H9 (cell line): Measurements from ENCODE around the gene FARS2. TPM values are rescaled to one million over a fixed set of nuclear protein-coding genes. Genes with fewer than 3 reads are reported as not detected.
A peak's percentile ranks its signal among the peaks of the same experiment; 100 is the strongest.

ENCODE experiments used
- DNase-seq: peaks from one replicate; pipeline ENCODE4 v3.0.0-alpha.2; 2017
- H2AFZ ChIP-seq: one replicate; pipeline ENCODE4 v1.6.1; 2013; ENCODE audit warnings: mild to moderate bottlenecking, low read length, control low read depth, moderate library complexity
- H2AK5ac ChIP-seq: 2 replicates; pipeline ENCODE4 v1.6.1; 2013; ENCODE audit warnings: low read length, control low read depth, mixed read lengths; ENCODE audit not compliant: insufficient read length
- H2BK120ac ChIP-seq: one replicate; pipeline ENCODE4 v1.6.1; 2013; ENCODE audit warnings: low read depth, mild to moderate bottlenecking, low read length, control low read depth, inconsistent platforms; ENCODE audit not compliant: poor library complexity, severe bottlenecking
- H2BK12ac ChIP-seq: 2 replicates; pipeline ENCODE4 v1.6.1; 2013; ENCODE audit warnings: low read length, control low read depth, mixed read lengths, low read depth; ENCODE audit not compliant: insufficient read length
- H2BK15ac ChIP-seq: 2 replicates; pipeline ENCODE4 v1.6.1; 2013; ENCODE audit warnings: low read depth, low read length, control low read depth
- H2BK20ac ChIP-seq: one replicate; pipeline ENCODE4 v1.6.1; 2013; ENCODE audit warnings: low read depth, mild to moderate bottlenecking, low read length, control low read depth, inconsistent platforms; ENCODE audit not compliant: poor library complexity, severe bottlenecking
- H2BK5ac ChIP-seq: 2 replicates; pipeline ENCODE4 v1.6.1; 2013; ENCODE audit warnings: low read length, control low read depth, mixed read lengths; ENCODE audit not compliant: insufficient read length
- H3K14ac ChIP-seq: 2 replicates; pipeline ENCODE4 v1.6.1; 2013; ENCODE audit warnings: low read length, control low read depth; ENCODE audit not compliant: insufficient read depth
- H3K18ac ChIP-seq: 2 replicates; pipeline ENCODE4 v1.6.1; 2013; ENCODE audit warnings: low read depth, mild to moderate bottlenecking, mixed read lengths, low read length, control low read depth; ENCODE audit not compliant: insufficient read length
- H3K23ac ChIP-seq: 2 replicates; pipeline ENCODE4 v1.6.1; 2013; ENCODE audit warnings: low read length, control low read depth, mixed read lengths, low read depth; ENCODE audit not compliant: insufficient read length
- H3K23me2 ChIP-seq: 2 replicates; pipeline ENCODE4 v1.6.1; 2013; ENCODE audit warnings: low read depth, mild to moderate bottlenecking, mixed read lengths, low read length, control low read depth; ENCODE audit not compliant: insufficient read length, poor library complexity, severe bottlenecking
- H3K27ac ChIP-seq: 2 replicates; pipeline ENCODE4 v1.5.1; 2013; ENCODE audit warnings: low read length, control low read depth, mixed read lengths, low read depth; ENCODE audit not compliant: insufficient read length
- H3K27me3 ChIP-seq: 2 replicates; pipeline ENCODE4 v1.6.1; 2013; ENCODE audit warnings: low read length, control low read depth, inconsistent platforms; ENCODE audit not compliant: insufficient read depth
- H3K4ac ChIP-seq: 2 replicates; pipeline ENCODE4 v1.6.1; 2013; ENCODE audit warnings: low read depth, mild to moderate bottlenecking, control low read depth, inconsistent platforms, low read length, moderate library complexity
- H3K4me1 ChIP-seq: 2 replicates; pipeline ENCODE4 v1.6.1; 2013; ENCODE audit warnings: low read length, control low read depth, inconsistent platforms; ENCODE audit not compliant: insufficient read depth
- H3K4me2 ChIP-seq: 2 replicates; pipeline ENCODE4 v1.6.1; 2013; ENCODE audit warnings: low read length, control low read depth, mixed read lengths; ENCODE audit not compliant: insufficient read length, insufficient read depth
- H3K56ac ChIP-seq: 2 replicates; pipeline ENCODE4 v1.6.1; 2013; ENCODE audit warnings: low read depth, mild to moderate bottlenecking, mixed read lengths, low read length, control low read depth; ENCODE audit not compliant: insufficient read length
- H3K79me1 ChIP-seq: 2 replicates; pipeline ENCODE4 v1.6.1; 2013; ENCODE audit warnings: low read depth, mild to moderate bottlenecking, moderate library complexity, low read length, control low read depth, inconsistent platforms; ENCODE audit not compliant: insufficient read depth, poor library complexity, severe bottlenecking
- H3K79me2 ChIP-seq: 2 replicates; pipeline ENCODE4 v1.6.1; 2013; ENCODE audit warnings: low read length, control low read depth, inconsistent platforms; ENCODE audit not compliant: insufficient read depth
- H3K9ac ChIP-seq: 2 replicates; pipeline ENCODE4 v1.6.1; 2013; ENCODE audit warnings: low read length, control low read depth, mixed read lengths; ENCODE audit not compliant: insufficient read length; ENCODE audit errors: extremely low read depth
- H3K9me3 ChIP-seq: one replicate; pipeline ENCODE4 v1.6.1; 2013; ENCODE audit warnings: low read depth, low read length, inconsistent platforms; ENCODE audit not compliant: control insufficient read depth
- H3T11ph ChIP-seq: one replicate; pipeline ENCODE4 v1.6.1; 2013; ENCODE audit warnings: mild to moderate bottlenecking, low read length, control low read depth, inconsistent platforms
- H4K20me1 ChIP-seq: one replicate; pipeline ENCODE4 v1.6.1; 2013; ENCODE audit not compliant: control insufficient read depth, insufficient read length, insufficient read depth
- H4K5ac ChIP-seq: 2 replicates; pipeline ENCODE4 v1.6.1; 2013; ENCODE audit warnings: low read depth, mild to moderate bottlenecking, mixed read lengths, low read length, control low read depth; ENCODE audit not compliant: insufficient read length
- H4K8ac ChIP-seq: replicated peaks from 2 replicates; pipeline ENCODE4 v1.6.1; 2013; ENCODE audit warnings: low read length, control low read depth, mixed read lengths, low read depth; ENCODE audit not compliant: insufficient read length
- H4K91ac ChIP-seq: 2 replicates; pipeline ENCODE4 v1.6.1; 2013; ENCODE audit warnings: low read depth, mild to moderate bottlenecking, moderate library complexity, mixed read lengths, low read length, control low read depth; ENCODE audit not compliant: insufficient read length
- H3K27ac Mint-ChIP-seq, 3 experiments: 2 replicates in 2 of 3; 3 replicates in 1 of 3; pipeline ENCODE4 v1.8.0; 2020 to 2021; ENCODE audit warnings: mixed read lengths in 3 of 3, mild to moderate bottlenecking in 1 of 3, moderate library complexity in 1 of 3
- H3K27me3 Mint-ChIP-seq: 2 replicates; pipeline ENCODE4 v1.8.0; 2021; ENCODE audit warnings: low read depth, mild to moderate bottlenecking, moderate library complexity, mixed read lengths
- H3K36me3 Mint-ChIP-seq, 3 experiments: 2 replicates in 2 of 3; 3 replicates in 1 of 3; pipeline ENCODE4 v1.8.0; 2020 to 2021; ENCODE audit warnings: low read depth in 3 of 3, mixed read lengths in 3 of 3; ENCODE audit not compliant: insufficient read depth in 1 of 3
- H3K4me1 Mint-ChIP-seq, 2 experiments: 2 replicates each; pipeline ENCODE4 v1.8.0; 2020; ENCODE audit warnings: mixed read lengths in 2 of 2
- H3K4me3 Mint-ChIP-seq, 2 experiments: 2 replicates in 1 of 2; 3 replicates in 1 of 2; pipeline ENCODE4 v1.8.0; 2020 to 2021; ENCODE audit warnings: mild to moderate bottlenecking in 2 of 2, mixed read lengths in 2 of 2, moderate library complexity in 1 of 2
- H3K9me3 Mint-ChIP-seq, 2 experiments: 2 replicates in 1 of 2; 3 replicates in 1 of 2; pipeline ENCODE4 v1.8.0; 2020; ENCODE audit warnings: mild to moderate bottlenecking in 2 of 2, mixed read lengths in 2 of 2, moderate library complexity in 1 of 2
- WGBS: extraction: QIAGEN DNeasy Blood & Tissue Kit; methylation state at CpG from one replicate; pipeline ENCODE4 v1.1.7; 2013; ENCODE audit warnings: missing lambda C conversion rate, low lambda C conversion rate, mixed read lengths; ENCODE audit not compliant: insufficient read length; ENCODE audit errors: extremely low coverage; 5-methylcytosine and 5-hydroxymethylcytosine counted together
- total RNA-seq: library from RNA; stranded (reverse); gene quantifications from 2 replicates; pipeline ENCODE4 v1.2.1, GENCODE V29; 2021
- TF ChIP-seq, protein P1 (sequence below): fragments of 200-600 bp; sonication (generic); conservative IDR thresholded peaks from 3 replicates; pipeline ENCODE4 v1.8.0; 2021; ENCODE audit warnings: antibody characterized with exemption, mild to moderate bottlenecking

The FARS2 gene
- total RNA-seq, 1 experiment from 2014 or later: 8.5 TPM

- no peak overlapping the region for H2AK5ac ChIP-seq
- H3K14ac ChIP-seq: no peak overlapping the region
- H4K8ac ChIP-seq: no peak overlapping the region
- H3K56ac ChIP-seq: no peak overlapping the region
- Mint-ChIP-seq H3K4me3 (no peak overlapping the region), H3K4me1 (peaks cover 15 to 20% of the 10 kb centered on the region in 2 experiments), H3K27ac (peak overlapping the region in 2 of 3 experiments; percentile 41 to 65; a peak in 2 of 7 replicates), H3K36me3 (no peaks in the 10 kb centered on the region; a peak in 1 of 7 replicates), H3K9me3 (no peaks in the 10 kb centered on the region), H3K27me3 (no peaks in the 10 kb centered on the region)
- H2BK20ac ChIP-seq: no peak overlapping the region
- H3K4ac ChIP-seq: no peak overlapping the region
- H2BK15ac ChIP-seq: no peak overlapping the region
- H4K91ac ChIP-seq: no peak overlapping the region
- H2BK5ac ChIP-seq: no peak overlapping the region
- no peak overlapping the region for H2AFZ ChIP-seq
- no peaks in the 10 kb centered on the region for H3K79me2 ChIP-seq
- no peak for DNase-seq
- no peak overlapping the region for H3T11ph ChIP-seq
- no peak overlapping the region for H3K23ac ChIP-seq
- no peak overlapping the region for H3K4me2 ChIP-seq
- no peaks in the 10 kb centered on the region for H3K9me3 ChIP-seq
- no CpG with 5 or more reads among the region's 8 CpGs for WGBS
- H3K4me1 ChIP-seq: no peaks in the 10 kb centered on the region; the same call in 1 of the 2 replicates
- TF ChIP-seq, protein P1, sequence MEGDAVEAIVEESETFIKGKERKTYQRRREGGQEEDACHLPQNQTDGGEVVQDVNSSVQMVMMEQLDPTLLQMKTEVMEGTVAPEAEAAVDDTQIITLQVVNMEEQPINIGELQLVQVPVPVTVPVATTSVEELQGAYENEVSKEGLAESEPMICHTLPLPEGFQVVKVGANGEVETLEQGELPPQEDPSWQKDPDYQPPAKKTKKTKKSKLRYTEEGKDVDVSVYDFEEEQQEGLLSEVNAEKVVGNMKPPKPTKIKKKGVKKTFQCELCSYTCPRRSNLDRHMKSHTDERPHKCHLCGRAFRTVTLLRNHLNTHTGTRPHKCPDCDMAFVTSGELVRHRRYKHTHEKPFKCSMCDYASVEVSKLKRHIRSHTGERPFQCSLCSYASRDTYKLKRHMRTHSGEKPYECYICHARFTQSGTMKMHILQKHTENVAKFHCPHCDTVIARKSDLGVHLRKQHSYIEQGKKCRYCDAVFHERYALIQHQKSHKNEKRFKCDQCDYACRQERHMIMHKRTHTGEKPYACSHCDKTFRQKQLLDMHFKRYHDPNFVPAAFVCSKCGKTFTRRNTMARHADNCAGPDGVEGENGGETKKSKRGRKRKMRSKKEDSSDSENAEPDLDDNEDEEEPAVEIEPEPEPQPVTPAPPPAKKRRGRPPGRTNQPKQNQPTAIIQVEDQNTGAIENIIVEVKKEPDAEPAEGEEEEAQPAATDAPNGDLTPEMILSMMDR: no peak
- H3K23me2 ChIP-seq: no peaks in the 10 kb centered on the region
- H3K79me1 ChIP-seq: no peaks in the 10 kb centered on the region
- no peak overlapping the region for H2BK120ac ChIP-seq
- no peak overlapping the region for H3K27ac ChIP-seq
- no peak overlapping the region for H3K18ac ChIP-seq
- no peak overlapping the region for H3K9ac ChIP-seq
- H3K27me3 ChIP-seq: no peaks in the 10 kb centered on the region
- no peak overlapping the region for H4K5ac ChIP-seq
- H4K20me1 ChIP-seq: no peaks in the 10 kb centered on the region
- H2BK12ac ChIP-seq: no peak overlapping the region
Measured at GRCh38 chr6:5665173-5665572, 403.9 kb downstream of the FARS2 start.
